K562 (cell line): ENCODE data around the gene PSMB2. TPM values are rescaled to one million over a fixed set of nuclear protein-coding genes. Genes with fewer than 3 reads are reported as not detected.

Source experiments
- ATAC-seq: fragments of 200-7000 bp; cut with Tn5 transposase; 3 replicates; pipeline ENCODE4 v1.9.1; 2020; ENCODE audit warnings: moderate library complexity
- BruUV-seq: library from RNA; stranded (reverse); fragments of 400-500 nt; replicated peaks from 2 replicates; lab custom pipeline; 2021; lab: Mats Ljungman, UMichigan
- CTCF ChIA-PET: fragments of 300-600 bp; formaldehyde crosslinking; extraction: SDS; loops from one replicate; lab custom pipeline; 2021; ENCODE audit warnings: low intra/inter-chr PET ratio; lab: Yijun Ruan, JAX
- POLR2A ChIA-PET: fragments of 300-600, 350-650 bp; sonication (Branson Sonifier 250); formaldehyde crosslinking; extraction: SDS; loops from one replicate; lab custom pipeline; 2021; ENCODE audit warnings: antibody characterized with exemption, inconsistent platforms; lab: Yijun Ruan, JAX
- DNase-seq, 4 experiments: peaks; one replicate each; pipeline versions ENCODE4 v3.0.0 to v3.0.0-alpha.2; 2011 to 2018; ENCODE audit warnings: low spot score in 3 of 4, mixed read lengths in 3 of 4; ENCODE audit errors: extremely low read depth in 1 of 4
- FAIRE-seq: peaks from 2 replicates; lab custom pipeline; 2011; peaks lifted over from hg19 to GRCh38; lab: Jason Lieb, UNC
- H2AFZ ChIP-seq: 2 replicates; pipeline ENCODE4 v1.6.0; 2011; ENCODE audit warnings: low read depth, low read length, control low read depth, inconsistent platforms
- H3K27ac ChIP-seq: fragments of 200-600 bp; 3 replicates; pipeline ENCODE4 v1.8.0; 2011; ENCODE audit warnings: low read depth, mild to moderate bottlenecking, control low read depth, inconsistent platforms, low read length, moderate library complexity, mixed read lengths; ENCODE audit errors: extremely low read depth
- H3K27me3 ChIP-seq, 2 experiments: fragments of 300-600 bp in 1 of 2; 2 replicates in 1 of 2; 3 replicates in 1 of 2; pipeline versions ENCODE4 v1.6.0 to v1.8.0; 2011; ENCODE audit warnings: inconsistent platforms in 2 of 2, low read length in 2 of 2, mild to moderate bottlenecking in 1 of 2, mixed read lengths in 1 of 2, moderate library complexity in 1 of 2; ENCODE audit not compliant: control insufficient read depth in 2 of 2, insufficient read depth in 2 of 2
- H3K36me3 ChIP-seq: fragments of 300-600 bp; 3 replicates; pipeline ENCODE4 v1.8.0; 2011; ENCODE audit warnings: mild to moderate bottlenecking, low read length, inconsistent platforms; ENCODE audit not compliant: control insufficient read depth, insufficient read depth
- H3K4me1 ChIP-seq, 2 experiments: fragments of 200-600 bp in 1 of 2; replicated peaks in 1 of 2; 2 replicates in 1 of 2; 3 replicates in 1 of 2; pipeline versions ENCODE4 v1.5.1 to v1.8.0; 2011; ENCODE audit warnings: inconsistent platforms in 2 of 2, low read length in 2 of 2, mild to moderate bottlenecking in 1 of 2, mixed read lengths in 1 of 2, moderate library complexity in 1 of 2; ENCODE audit not compliant: control insufficient read depth in 2 of 2, insufficient read depth in 2 of 2
- H3K4me2 ChIP-seq: 2 replicates; pipeline ENCODE4 v1.6.1; 2011; ENCODE audit warnings: low read length, control low read depth, inconsistent platforms, mixed read lengths; ENCODE audit not compliant: insufficient read depth
- H3K4me3 ChIP-seq: fragments of 200-600 bp; sonication (generic), shearing (Covaris generic); 2 replicates; pipeline ENCODE4 v1.5.1; 2016; ENCODE audit warnings: control low read depth, inconsistent platforms
- H3K79me2 ChIP-seq: fragments of 200-600 bp; 3 replicates; pipeline ENCODE4 v1.8.0; 2011; ENCODE audit warnings: low read length, inconsistent platforms; ENCODE audit not compliant: control insufficient read depth, insufficient read depth
- H3K9ac ChIP-seq, 2 experiments: 2 replicates each; pipeline versions ENCODE4 v1.6.0 to v1.6.1; 2011; ENCODE audit warnings: low read depth in 2 of 2, low read length in 2 of 2, control low read depth in 1 of 2, inconsistent platforms in 1 of 2, mild to moderate bottlenecking in 1 of 2, mixed read lengths in 1 of 2; ENCODE audit not compliant: insufficient read depth in 1 of 2
- H3K9me1 ChIP-seq: one replicate; pipeline ENCODE4 v1.6.0; 2011; ENCODE audit warnings: inconsistent platforms, mild to moderate bottlenecking, low read length, moderate library complexity; ENCODE audit not compliant: control insufficient read depth, insufficient read depth
- H3K9me3 ChIP-seq: replicated peaks from 2 replicates; pipeline ENCODE4 v1.5.1; 2011; ENCODE audit warnings: low read depth, low read length, inconsistent platforms; ENCODE audit not compliant: control insufficient read depth, insufficient read depth
- H4K20me1 ChIP-seq: replicated peaks from 2 replicates; pipeline ENCODE4 v1.6.1; 2011; ENCODE audit warnings: low read length, inconsistent platforms, mixed read lengths; ENCODE audit not compliant: control insufficient read depth, insufficient read depth
- HNRNPL ChIP-seq: fragments of 200-400 bp; formaldehyde crosslinking; IDR thresholded peaks from 2 replicates; pipeline ENCODE4 v1.6.1; 2017; ENCODE audit warnings: low read depth, mild to moderate bottlenecking, low read length
- RBFOX2 ChIP-seq: fragments of 200-400 bp; formaldehyde crosslinking; IDR thresholded peaks from 2 replicates; pipeline ENCODE4 v1.6.1; 2017; ENCODE audit warnings: low read depth, mild to moderate bottlenecking, low read length, moderate library complexity
- XRCC4 ChIP-seq: IDR thresholded peaks from one replicate; pipeline ENCODE4 v1.6.1; 2011; ENCODE audit not compliant: insufficient read depth, insufficient read length; ENCODE audit errors: extremely low read depth
- WGBS: fragments of 100-300 bp; shearing (Covaris generic); methylation state at CpG from one replicate; pipeline ENCODE4 v1.1.6; 2016; ENCODE audit warnings: low coverage, mixed read lengths; ENCODE audit not compliant: insufficient coverage; ENCODE audit errors: missing lambda C conversion rate; 5-methylcytosine and 5-hydroxymethylcytosine counted together
- in situ Hi-C: fragments of 300-500 bp; cut with MboI; formaldehyde crosslinking; loops from 4 replicates; pipeline ENCODE4 v1.15.0; 2018; ENCODE audit warnings: inconsistent platforms, mixed read lengths
- intact Hi-C: fragments of 100-400 bp; cut with micrococcal nuclease; formaldehyde crosslinking; loops from 2 replicates; pipeline ENCODE4 v1.14.2; 2022
- polyA plus RNA-seq, 8 experiments: library from polyadenylated mRNA; depleted of rRNA in 4 of 8; stranded (reverse) in 5 of 8; unstranded in 3 of 8; fragments of >200 nt; fragmentation: Nextera tagmentation in 2 of 8; fragmentation: Illumina TruSeq in 1 of 8; extraction: Ambion mirVana in 2 of 8; extraction: Trizol in 1 of 8; gene quantifications; 2 replicates each; pipeline versions ENCODE4 v1.2.1 to v1.2.3, GENCODE V29; 2011 to 2014; ENCODE audit warnings: inconsistent platforms in 1 of 8, missing spikeins in 1 of 8
- total RNA-seq, 7 experiments: library from RNA; depleted of rRNA in 6 of 7; stranded (reverse); fragments of >200 nt in 6 of 7; fragmentation: Illumina TruSeq in 2 of 7; extraction: Trizol in 2 of 7; gene quantifications; 2 replicates each; pipeline versions ENCODE4 v1.2.1 to v1.2.3, GENCODE V29; 2011 to 2021; ENCODE audit warnings: low replicate concordance in 1 of 7
- TF ChIP-seq, protein P1 (sequence below): fragments of 250-450 bp; sonication (Bioruptor Pico); IDR thresholded peaks from 2 replicates; pipeline ENCODE4 v1.9.0; 2021; ENCODE audit warnings: mild to moderate bottlenecking, inconsistent platforms

Gene PSMB2
- total and polyA plus RNA-seq, 9 of the 15 experiments (the other 6 are each of a cell fraction or from before 2014, with no cell fraction given) = 71.7 to 543 (median 165) TPM

DNA sequence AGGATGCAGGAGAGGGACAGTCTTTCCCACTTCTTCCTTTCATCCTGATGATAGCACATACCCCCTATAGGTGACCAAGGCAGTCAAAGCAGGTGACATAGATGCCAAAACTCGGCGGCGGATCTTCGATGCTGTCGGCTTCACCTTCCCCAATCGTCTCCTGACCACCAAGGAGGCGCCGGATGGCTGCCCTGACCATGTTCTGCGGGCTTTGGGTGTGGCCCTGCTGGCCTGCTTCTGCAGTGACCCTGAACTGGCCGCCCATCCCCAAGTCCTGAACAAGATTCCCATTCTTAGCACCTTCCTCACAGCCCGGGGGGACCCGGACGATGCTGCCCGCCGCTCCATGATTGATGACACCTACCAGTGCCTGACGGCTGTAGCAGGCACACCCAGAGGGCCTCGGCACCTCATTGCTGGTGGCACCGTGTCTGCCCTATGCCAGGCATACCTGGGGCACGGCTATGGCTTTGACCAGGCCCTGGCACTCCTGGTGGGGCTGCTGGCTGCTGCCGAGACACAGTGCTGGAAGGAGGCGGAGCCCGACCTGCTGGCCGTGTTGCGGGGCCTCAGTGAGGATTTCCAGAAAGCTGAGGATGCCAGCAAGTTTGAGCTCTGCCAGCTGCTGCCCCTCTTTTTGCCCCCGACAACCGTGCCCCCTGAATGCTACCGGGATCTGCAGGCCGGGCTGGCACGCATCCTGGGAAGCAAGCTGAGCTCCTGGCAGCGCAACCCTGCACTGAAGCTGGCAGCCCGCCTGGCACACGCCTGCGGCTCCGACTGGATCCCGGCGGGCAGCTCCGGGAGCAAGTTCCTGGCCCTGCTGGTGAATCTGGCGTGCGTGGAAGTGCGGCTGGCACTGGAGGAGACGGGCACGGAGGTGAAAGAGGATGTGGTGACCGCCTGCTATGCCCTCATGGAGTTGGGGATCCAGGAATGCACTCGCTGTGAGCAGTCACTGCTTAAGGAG lies 80.8 kb downstream of the PSMB2 start:
- Histone ChIP-seq H3K9me1 (no peaks in the 10 kb centered on the region), H4K20me1 (peaks cover 18% of the 10 kb centered on the region; the same call in 1 of the 2 replicates), H3K79me2 (peaks cover 28% of the 10 kb centered on the region), H2AFZ (no peak overlapping the region), H3K4me3 (no peak overlapping the region), H3K4me2 (no peak overlapping the region), H3K9me3 (no peaks in the 10 kb centered on the region), H3K27me3 (no peaks in the 10 kb centered on the region), H3K36me3 (peaks cover 52% of the 10 kb centered on the region; the same call in 2 of the 3 replicates), H3K4me1 (peaks cover 6 to 43% of the 10 kb centered on the region in 2 experiments), H3K9ac (no peak overlapping the region), H3K27ac (no peak overlapping the region)
- ATAC-seq (no peak), DNase-seq (no peak), FAIRE-seq (no peak)
- POLR2A ChIA-PET = interaction anchor here (0.6 to 1.5 kb wide), 4 partner anchors 8 to 582 kb away, joined by 3 to 10 read pairs (median 4); partner anchors contain the start of gene CLSPN
- 90% methylated on average over 41 of the region's 44 CpGs for WGBS
- intact Hi-C loops = loop anchor here (5.0 kb wide), 1 partner anchor 358 kb away; no protein-coding TSS in a partner anchor
- TF ChIP-seq XRCC4 (no peak), HNRNPL (0 out of 2 replicates have a peak, but pooled peaks have one; percentile 40), RBFOX2 (peak; percentile 50)
- TF ChIP-seq, protein P1, sequence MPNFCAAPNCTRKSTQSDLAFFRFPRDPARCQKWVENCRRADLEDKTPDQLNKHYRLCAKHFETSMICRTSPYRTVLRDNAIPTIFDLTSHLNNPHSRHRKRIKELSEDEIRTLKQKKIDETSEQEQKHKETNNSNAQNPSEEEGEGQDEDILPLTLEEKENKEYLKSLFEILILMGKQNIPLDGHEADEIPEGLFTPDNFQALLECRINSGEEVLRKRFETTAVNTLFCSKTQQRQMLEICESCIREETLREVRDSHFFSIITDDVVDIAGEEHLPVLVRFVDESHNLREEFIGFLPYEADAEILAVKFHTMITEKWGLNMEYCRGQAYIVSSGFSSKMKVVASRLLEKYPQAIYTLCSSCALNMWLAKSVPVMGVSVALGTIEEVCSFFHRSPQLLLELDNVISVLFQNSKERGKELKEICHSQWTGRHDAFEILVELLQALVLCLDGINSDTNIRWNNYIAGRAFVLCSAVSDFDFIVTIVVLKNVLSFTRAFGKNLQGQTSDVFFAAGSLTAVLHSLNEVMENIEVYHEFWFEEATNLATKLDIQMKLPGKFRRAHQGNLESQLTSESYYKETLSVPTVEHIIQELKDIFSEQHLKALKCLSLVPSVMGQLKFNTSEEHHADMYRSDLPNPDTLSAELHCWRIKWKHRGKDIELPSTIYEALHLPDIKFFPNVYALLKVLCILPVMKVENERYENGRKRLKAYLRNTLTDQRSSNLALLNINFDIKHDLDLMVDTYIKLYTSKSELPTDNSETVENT = 0 out of 2 replicates have a peak, but pooled peaks have one; percentile 32
- no TSS peak for BruUV-seq
- in situ Hi-C loops = loop anchor here (5.0 to 10.0 kb wide), 2 partner anchors 113 to 356 kb away; no protein-coding TSS in a partner anchor
- CTCF ChIA-PET = no interaction called here
